GM23338 (cell line): ENCODE measurements around the gene ETFA.
A peak's percentile ranks its signal among the peaks of the same experiment; 100 is the strongest.

ENCODE experiments used
- CREB1 ChIP-seq: fragments of 250-450 bp; sonication (Bioruptor Pico); IDR thresholded peaks from 2 replicates; pipeline ENCODE4 v1.5.0; 2020; ENCODE audit warnings: low read depth, mild to moderate bottlenecking, moderate library complexity
- EZH2 ChIP-seq: fragments of 200-600 bp; sonication (generic); IDR thresholded peaks from one replicate; pipeline ENCODE4 v1.8.0; 2017; ENCODE audit warnings: antibody characterized with exemption, mild to moderate bottlenecking, low read depth; ENCODE audit not compliant: unreplicated experiment
- EZH2phosphoT487 ChIP-seq: fragments of 200-600 bp; sonication (generic); IDR thresholded peaks from one replicate; pipeline ENCODE4 v1.8.1; 2018; ENCODE audit warnings: antibody characterized with exemption; ENCODE audit not compliant: unreplicated experiment
- JUNB ChIP-seq: IDR thresholded peaks from one replicate; pipeline ENCODE4 v1.6.1; 2016; ENCODE audit warnings: antibody characterized with exemption; ENCODE audit not compliant: unreplicated experiment
- POLR2AphosphoS5 ChIP-seq: IDR thresholded peaks from 2 replicates; pipeline ENCODE4 v1.6.1; 2016; ENCODE audit warnings: antibody characterized with exemption, low read depth
- STAT1 ChIP-seq: IDR thresholded peaks from one replicate; pipeline ENCODE4 v1.6.1; 2016; ENCODE audit warnings: antibody characterized with exemption; ENCODE audit not compliant: unreplicated experiment
- ZNF331 ChIP-seq: fragments of 250-450 bp; sonication (Bioruptor Pico); IDR thresholded peaks from 2 replicates; pipeline ENCODE4 v1.5.0; 2020; ENCODE audit warnings: low read depth, mild to moderate bottlenecking, moderate library complexity
- TF ChIP-seq, protein P1 (sequence below), 2 experiments: fragments of 200-600 bp in 1 of 2; sonication (generic) in 1 of 2; conservative IDR thresholded peaks; 2 replicates each; pipeline versions ENCODE4 v1.5.1 to v1.6.1; 2016 to 2017; ENCODE audit warnings: antibody characterized with exemption in 2 of 2, low read depth in 2 of 2, mild to moderate bottlenecking in 2 of 2, moderate library complexity in 1 of 2
- TF ChIP-seq, protein P2 (sequence below): fragments of 250-450 bp; sonication (Bioruptor Pico); IDR thresholded peaks from 2 replicates; pipeline ENCODE4 v1.5.0; 2020; ENCODE audit warnings: mild to moderate bottlenecking, moderate library complexity
- TF ChIP-seq, protein P3 (sequence below): IDR thresholded peaks from one replicate; pipeline ENCODE4 v1.6.1; 2018; ENCODE audit warnings: antibody characterized with exemption; ENCODE audit not compliant: unreplicated experiment
- TF ChIP-seq, protein P4 (sequence below): IDR thresholded peaks from 2 replicates; pipeline ENCODE4 v1.6.1; 2016; ENCODE audit warnings: antibody characterized with exemption

GRCh38 chr15:76169018-76169417 is 142.3 kb downstream of the ETFA start:
- TF ChIP-seq, protein P1, sequence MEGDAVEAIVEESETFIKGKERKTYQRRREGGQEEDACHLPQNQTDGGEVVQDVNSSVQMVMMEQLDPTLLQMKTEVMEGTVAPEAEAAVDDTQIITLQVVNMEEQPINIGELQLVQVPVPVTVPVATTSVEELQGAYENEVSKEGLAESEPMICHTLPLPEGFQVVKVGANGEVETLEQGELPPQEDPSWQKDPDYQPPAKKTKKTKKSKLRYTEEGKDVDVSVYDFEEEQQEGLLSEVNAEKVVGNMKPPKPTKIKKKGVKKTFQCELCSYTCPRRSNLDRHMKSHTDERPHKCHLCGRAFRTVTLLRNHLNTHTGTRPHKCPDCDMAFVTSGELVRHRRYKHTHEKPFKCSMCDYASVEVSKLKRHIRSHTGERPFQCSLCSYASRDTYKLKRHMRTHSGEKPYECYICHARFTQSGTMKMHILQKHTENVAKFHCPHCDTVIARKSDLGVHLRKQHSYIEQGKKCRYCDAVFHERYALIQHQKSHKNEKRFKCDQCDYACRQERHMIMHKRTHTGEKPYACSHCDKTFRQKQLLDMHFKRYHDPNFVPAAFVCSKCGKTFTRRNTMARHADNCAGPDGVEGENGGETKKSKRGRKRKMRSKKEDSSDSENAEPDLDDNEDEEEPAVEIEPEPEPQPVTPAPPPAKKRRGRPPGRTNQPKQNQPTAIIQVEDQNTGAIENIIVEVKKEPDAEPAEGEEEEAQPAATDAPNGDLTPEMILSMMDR (conservative IDR thresholded peaks at IDR 0.05; ENCODE audit: low read depth in 2 of 2) = no peak
- TF ChIP-seq EZH2 = no peak
- TF ChIP-seq, protein P2, sequence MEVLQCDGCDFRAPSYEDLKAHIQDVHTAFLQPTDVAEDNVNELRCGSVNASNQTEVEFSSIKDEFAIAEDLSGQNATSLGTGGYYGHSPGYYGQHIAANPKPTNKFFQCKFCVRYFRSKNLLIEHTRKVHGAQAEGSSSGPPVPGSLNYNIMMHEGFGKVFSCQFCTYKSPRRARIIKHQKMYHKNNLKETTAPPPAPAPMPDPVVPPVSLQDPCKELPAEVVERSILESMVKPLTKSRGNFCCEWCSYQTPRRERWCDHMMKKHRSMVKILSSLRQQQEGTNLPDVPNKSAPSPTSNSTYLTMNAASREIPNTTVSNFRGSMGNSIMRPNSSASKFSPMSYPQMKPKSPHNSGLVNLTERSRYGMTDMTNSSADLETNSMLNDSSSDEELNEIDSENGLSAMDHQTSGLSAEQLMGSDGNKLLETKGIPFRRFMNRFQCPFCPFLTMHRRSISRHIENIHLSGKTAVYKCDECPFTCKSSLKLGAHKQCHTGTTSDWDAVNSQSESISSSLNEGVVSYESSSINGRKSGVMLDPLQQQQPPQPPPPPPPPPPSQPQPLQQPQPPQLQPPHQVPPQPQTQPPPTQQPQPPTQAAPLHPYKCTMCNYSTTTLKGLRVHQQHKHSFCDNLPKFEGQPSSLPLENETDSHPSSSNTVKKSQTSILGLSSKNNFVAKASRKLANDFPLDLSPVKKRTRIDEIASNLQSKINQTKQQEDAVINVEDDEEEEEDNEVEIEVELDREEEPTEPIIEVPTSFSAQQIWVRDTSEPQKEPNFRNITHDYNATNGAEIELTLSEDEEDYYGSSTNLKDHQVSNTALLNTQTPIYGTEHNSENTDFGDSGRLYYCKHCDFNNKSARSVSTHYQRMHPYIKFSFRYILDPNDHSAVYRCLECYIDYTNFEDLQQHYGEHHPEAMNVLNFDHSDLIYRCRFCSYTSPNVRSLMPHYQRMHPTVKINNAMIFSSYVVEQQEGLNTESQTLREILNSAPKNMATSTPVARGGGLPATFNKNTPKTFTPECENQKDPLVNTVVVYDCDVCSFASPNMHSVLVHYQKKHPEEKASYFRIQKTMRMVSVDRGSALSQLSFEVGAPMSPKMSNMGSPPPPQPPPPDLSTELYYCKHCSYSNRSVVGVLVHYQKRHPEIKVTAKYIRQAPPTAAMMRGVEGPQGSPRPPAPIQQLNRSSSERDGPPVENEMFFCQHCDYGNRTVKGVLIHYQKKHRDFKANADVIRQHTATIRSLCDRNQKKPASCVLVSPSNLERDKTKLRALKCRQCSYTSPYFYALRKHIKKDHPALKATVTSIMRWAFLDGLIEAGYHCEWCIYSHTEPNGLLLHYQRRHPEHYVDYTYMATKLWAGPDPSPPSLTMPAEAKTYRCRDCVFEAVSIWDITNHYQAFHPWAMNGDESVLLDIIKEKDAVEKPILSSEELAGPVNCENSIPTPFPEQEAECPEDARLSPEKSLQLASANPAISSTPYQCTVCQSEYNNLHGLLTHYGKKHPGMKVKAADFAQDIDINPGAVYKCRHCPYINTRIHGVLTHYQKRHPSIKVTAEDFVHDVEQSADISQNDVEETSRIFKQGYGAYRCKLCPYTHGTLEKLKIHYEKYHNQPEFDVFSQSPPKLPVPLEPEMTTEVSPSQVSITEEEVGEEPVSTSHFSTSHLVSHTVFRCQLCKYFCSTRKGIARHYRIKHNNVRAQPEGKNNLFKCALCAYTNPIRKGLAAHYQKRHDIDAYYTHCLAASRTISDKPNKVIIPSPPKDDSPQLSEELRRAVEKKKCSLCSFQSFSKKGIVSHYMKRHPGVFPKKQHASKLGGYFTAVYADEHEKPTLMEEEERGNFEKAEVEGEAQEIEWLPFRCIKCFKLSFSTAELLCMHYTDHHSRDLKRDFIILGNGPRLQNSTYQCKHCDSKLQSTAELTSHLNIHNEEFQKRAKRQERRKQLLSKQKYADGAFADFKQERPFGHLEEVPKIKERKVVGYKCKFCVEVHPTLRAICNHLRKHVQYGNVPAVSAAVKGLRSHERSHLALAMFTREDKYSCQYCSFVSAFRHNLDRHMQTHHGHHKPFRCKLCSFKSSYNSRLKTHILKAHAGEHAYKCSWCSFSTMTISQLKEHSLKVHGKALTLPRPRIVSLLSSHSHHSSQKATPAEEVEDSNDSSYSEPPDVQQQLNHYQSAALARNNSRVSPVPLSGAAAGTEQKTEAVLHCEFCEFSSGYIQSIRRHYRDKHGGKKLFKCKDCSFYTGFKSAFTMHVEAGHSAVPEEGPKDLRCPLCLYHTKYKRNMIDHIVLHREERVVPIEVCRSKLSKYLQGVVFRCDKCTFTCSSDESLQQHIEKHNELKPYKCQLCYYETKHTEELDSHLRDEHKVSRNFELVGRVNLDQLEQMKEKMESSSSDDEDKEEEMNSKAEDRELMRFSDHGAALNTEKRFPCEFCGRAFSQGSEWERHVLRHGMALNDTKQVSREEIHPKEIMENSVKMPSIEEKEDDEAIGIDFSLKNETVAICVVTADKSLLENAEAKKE (CRISPR knock-in tag) = no peak
- no peak for TF ChIP-seq POLR2AphosphoS5
- TF ChIP-seq, protein P3, sequence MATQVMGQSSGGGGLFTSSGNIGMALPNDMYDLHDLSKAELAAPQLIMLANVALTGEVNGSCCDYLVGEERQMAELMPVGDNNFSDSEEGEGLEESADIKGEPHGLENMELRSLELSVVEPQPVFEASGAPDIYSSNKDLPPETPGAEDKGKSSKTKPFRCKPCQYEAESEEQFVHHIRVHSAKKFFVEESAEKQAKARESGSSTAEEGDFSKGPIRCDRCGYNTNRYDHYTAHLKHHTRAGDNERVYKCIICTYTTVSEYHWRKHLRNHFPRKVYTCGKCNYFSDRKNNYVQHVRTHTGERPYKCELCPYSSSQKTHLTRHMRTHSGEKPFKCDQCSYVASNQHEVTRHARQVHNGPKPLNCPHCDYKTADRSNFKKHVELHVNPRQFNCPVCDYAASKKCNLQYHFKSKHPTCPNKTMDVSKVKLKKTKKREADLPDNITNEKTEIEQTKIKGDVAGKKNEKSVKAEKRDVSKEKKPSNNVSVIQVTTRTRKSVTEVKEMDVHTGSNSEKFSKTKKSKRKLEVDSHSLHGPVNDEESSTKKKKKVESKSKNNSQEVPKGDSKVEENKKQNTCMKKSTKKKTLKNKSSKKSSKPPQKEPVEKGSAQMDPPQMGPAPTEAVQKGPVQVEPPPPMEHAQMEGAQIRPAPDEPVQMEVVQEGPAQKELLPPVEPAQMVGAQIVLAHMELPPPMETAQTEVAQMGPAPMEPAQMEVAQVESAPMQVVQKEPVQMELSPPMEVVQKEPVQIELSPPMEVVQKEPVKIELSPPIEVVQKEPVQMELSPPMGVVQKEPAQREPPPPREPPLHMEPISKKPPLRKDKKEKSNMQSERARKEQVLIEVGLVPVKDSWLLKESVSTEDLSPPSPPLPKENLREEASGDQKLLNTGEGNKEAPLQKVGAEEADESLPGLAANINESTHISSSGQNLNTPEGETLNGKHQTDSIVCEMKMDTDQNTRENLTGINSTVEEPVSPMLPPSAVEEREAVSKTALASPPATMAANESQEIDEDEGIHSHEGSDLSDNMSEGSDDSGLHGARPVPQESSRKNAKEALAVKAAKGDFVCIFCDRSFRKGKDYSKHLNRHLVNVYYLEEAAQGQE = no peak
- TF ChIP-seq EZH2phosphoT487 = no peak
- TF ChIP-seq, protein P4, sequence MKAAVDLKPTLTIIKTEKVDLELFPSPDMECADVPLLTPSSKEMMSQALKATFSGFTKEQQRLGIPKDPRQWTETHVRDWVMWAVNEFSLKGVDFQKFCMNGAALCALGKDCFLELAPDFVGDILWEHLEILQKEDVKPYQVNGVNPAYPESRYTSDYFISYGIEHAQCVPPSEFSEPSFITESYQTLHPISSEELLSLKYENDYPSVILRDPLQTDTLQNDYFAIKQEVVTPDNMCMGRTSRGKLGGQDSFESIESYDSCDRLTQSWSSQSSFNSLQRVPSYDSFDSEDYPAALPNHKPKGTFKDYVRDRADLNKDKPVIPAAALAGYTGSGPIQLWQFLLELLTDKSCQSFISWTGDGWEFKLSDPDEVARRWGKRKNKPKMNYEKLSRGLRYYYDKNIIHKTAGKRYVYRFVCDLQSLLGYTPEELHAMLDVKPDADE = peak; percentile 30; the same call in 1 of the 2 replicates
- TF ChIP-seq STAT1 = no peak
- no peak for TF ChIP-seq CREB1 (CRISPR knock-in tag)
- no peak for TF ChIP-seq JUNB
- no peak for TF ChIP-seq ZNF331 (CRISPR knock-in tag)
